ENCODE data around the gene PABPN1L.

DNA sequence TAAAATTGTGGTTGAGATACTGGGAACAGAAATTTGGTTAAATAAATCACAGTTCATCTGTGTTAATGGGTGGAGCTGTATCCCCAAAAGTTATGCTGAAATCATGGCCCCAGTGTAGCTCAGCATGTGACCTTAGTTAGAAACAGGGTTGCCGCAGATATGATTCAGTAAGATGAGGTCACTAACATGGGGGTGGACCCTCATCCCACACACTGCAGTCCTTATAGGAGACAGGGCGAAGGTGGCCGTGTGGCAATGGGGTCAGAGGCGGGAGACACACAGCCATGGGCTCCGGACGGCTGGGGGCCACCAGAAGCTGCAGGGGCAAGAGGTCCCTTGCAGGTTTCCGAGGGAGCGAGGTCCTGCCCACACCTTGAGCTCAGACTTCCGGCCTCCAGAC lies 20.4 kb downstream of the PABPN1L start:
- TF ChIP-seq, protein P1, sequence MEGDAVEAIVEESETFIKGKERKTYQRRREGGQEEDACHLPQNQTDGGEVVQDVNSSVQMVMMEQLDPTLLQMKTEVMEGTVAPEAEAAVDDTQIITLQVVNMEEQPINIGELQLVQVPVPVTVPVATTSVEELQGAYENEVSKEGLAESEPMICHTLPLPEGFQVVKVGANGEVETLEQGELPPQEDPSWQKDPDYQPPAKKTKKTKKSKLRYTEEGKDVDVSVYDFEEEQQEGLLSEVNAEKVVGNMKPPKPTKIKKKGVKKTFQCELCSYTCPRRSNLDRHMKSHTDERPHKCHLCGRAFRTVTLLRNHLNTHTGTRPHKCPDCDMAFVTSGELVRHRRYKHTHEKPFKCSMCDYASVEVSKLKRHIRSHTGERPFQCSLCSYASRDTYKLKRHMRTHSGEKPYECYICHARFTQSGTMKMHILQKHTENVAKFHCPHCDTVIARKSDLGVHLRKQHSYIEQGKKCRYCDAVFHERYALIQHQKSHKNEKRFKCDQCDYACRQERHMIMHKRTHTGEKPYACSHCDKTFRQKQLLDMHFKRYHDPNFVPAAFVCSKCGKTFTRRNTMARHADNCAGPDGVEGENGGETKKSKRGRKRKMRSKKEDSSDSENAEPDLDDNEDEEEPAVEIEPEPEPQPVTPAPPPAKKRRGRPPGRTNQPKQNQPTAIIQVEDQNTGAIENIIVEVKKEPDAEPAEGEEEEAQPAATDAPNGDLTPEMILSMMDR (IDR thresholded peaks at IDR 0.05): no peak
- TF ChIP-seq POLR2A (IDR thresholded peaks at IDR 0.05): no peak
- TF ChIP-seq POLR2AphosphoS5 (IDR thresholded peaks at IDR 0.05): no peak

All from sigmoid colon (tissue), 4 donors.